ENCODE data around the gene ERC2.

DNA sequence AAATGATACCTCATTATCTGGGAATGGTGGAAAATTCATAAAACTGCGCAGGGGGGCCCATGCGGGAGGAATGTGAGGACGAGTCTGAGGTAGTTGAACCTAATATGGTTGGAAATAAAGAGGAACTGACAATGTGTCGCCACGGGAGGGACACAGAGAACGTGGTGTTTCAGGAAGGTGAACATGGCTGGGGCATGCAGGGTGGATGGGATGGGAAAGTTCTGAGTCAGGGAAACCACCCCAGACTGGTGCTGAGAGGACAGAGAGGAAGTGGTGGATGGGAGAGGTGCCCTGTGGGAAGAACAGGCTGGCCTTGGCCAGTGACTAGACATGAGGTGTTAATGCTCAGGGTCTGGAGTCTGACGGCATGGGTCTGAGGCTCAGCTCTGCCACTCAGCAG lies 844.0 kb downstream of the ERC2 start:
- no peak for TF ChIP-seq TAF1 (IDR thresholded peaks at IDR 0.05; ENCODE audit: borderline replicate concordance, low read depth, low read length)
- TF ChIP-seq POLR2AphosphoS5 (IDR thresholded peaks at IDR 0.05; ENCODE audit: low read depth, low read length): no peak
- no peak for TF ChIP-seq POLR2A (IDR thresholded peaks at IDR 0.05; ENCODE audit: low read depth, low read length)

Data from GM12892 (cell line).